ENCODE results near the gene EYA2.

EYA2 gene

GRCh38 chr20:47038566-47039560, 144.2 kb downstream of the EYA2 start:
- TF ChIP-seq CTCF (conservative IDR thresholded peaks at IDR 0.05) (no peak), ZFX (IDR thresholded peaks at IDR 0.05) (no peak)
- no peak overlapping the region for H3K27ac ChIP-seq

- TF ChIP-seq ZFX (IDR thresholded peaks at IDR 0.05) = no peak
- TF ChIP-seq CTCF (conservative IDR thresholded peaks at IDR 0.05) = no peak
These were observed 146.0 kb downstream of the EYA2 start for GRCh38 chr20:47040506-47041125.

GRCh38 chr20:47041396-47041899, 146.8 kb downstream of the EYA2 start:
- no peak for TF ChIP-seq ZFX (IDR thresholded peaks at IDR 0.05)
- TF ChIP-seq CTCF (conservative IDR thresholded peaks at IDR 0.05) = no peak
- no peak overlapping the region for H3K27ac ChIP-seq

More at GRCh38 chr20:47040506-47041125, 146.0 kb downstream of the EYA2 start:
- no peak overlapping the region for H3K27ac ChIP-seq

- H3K27ac ChIP-seq = no peak overlapping the region
- no peak for TF ChIP-seq CTCF (conservative IDR thresholded peaks at IDR 0.05)
- TF ChIP-seq ZFX (IDR thresholded peaks at IDR 0.05) = no peak
These were observed 147.8 kb downstream of the EYA2 start for GRCh38 chr20:47042464-47042863.

GRCh38 chr20:47043086-47043485, 148.4 kb downstream of the EYA2 start:
- TF ChIP-seq CTCF (conservative IDR thresholded peaks at IDR 0.05) (no peak), ZFX (IDR thresholded peaks at IDR 0.05) (no peak)
- H3K27ac ChIP-seq = no peak overlapping the region

GRCh38 chr20:47044938-47045337, 150.3 kb downstream of the EYA2 start:
- no peak overlapping the region for H3K27ac ChIP-seq
- TF ChIP-seq CTCF (conservative IDR thresholded peaks at IDR 0.05) (no peak), ZFX (IDR thresholded peaks at IDR 0.05) (no peak)

GRCh38 chr20:47048054-47048453, 153.4 kb downstream of the EYA2 start:
- H3K27ac ChIP-seq = no peak overlapping the region
- TF ChIP-seq ZFX (IDR thresholded peaks at IDR 0.05) (no peak), CTCF (conservative IDR thresholded peaks at IDR 0.05) (no peak)

Data from C4-2B (cell line).